ENCODE data around the gene CNKSR3.

Gene CNKSR3

DNA sequence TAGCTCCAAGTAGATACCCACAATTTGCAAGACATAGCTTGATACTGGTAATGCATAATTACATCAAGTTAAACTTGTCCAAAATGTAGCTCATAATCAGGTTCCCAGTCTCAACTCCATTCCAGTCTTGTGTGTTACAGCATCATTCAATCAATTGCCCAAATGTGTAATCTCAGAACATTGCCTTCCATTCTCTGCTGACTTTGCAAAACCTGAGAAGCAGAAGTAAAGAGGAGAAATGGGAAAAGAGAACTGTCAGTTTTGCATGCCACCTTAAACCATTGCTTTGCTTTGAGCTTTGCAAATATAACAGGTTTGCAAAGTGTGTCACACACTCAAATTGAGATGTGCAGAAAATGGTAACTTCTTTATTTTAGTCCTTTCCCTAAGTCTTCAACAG lies 40.3 kb upstream of the CNKSR3 start:
- TF ChIP-seq, protein P1, sequence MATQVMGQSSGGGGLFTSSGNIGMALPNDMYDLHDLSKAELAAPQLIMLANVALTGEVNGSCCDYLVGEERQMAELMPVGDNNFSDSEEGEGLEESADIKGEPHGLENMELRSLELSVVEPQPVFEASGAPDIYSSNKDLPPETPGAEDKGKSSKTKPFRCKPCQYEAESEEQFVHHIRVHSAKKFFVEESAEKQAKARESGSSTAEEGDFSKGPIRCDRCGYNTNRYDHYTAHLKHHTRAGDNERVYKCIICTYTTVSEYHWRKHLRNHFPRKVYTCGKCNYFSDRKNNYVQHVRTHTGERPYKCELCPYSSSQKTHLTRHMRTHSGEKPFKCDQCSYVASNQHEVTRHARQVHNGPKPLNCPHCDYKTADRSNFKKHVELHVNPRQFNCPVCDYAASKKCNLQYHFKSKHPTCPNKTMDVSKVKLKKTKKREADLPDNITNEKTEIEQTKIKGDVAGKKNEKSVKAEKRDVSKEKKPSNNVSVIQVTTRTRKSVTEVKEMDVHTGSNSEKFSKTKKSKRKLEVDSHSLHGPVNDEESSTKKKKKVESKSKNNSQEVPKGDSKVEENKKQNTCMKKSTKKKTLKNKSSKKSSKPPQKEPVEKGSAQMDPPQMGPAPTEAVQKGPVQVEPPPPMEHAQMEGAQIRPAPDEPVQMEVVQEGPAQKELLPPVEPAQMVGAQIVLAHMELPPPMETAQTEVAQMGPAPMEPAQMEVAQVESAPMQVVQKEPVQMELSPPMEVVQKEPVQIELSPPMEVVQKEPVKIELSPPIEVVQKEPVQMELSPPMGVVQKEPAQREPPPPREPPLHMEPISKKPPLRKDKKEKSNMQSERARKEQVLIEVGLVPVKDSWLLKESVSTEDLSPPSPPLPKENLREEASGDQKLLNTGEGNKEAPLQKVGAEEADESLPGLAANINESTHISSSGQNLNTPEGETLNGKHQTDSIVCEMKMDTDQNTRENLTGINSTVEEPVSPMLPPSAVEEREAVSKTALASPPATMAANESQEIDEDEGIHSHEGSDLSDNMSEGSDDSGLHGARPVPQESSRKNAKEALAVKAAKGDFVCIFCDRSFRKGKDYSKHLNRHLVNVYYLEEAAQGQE (IDR thresholded peaks at IDR 0.05; ENCODE audit: insufficient read depth in 1 of 2, low read depth in 2 of 2, low read length in 2 of 2), result no peak
- TF ChIP-seq POLR2AphosphoS5 (IDR thresholded peaks at IDR 0.05; ENCODE audit: low read depth, low read length) (no peak), SIN3A (IDR thresholded peaks at IDR 0.05; ENCODE audit: borderline replicate concordance, insufficient read depth, low read length) (no peak), FOXP2 (optimal IDR thresholded peaks at IDR 0.05; ENCODE audit: borderline replicate concordance, extremely low read depth, extremely low read length, insufficient read depth) (no peak), TAF1 (IDR thresholded peaks at IDR 0.05; ENCODE audit: borderline replicate concordance, insufficient read depth, low read length) (no peak)

GRCh38 chr6:154549179-154549578 lies 38.7 kb upstream of the CNKSR3 start:
- TF ChIP-seq POLR2AphosphoS5 (IDR thresholded peaks at IDR 0.05; ENCODE audit: low read depth, low read length), result no peak
- TF ChIP-seq, protein P1 (IDR thresholded peaks at IDR 0.05; ENCODE audit: insufficient read depth in 1 of 2, low read depth in 2 of 2, low read length in 2 of 2), result no peak
- TF ChIP-seq TAF1 (IDR thresholded peaks at IDR 0.05; ENCODE audit: borderline replicate concordance, insufficient read depth, low read length), result no peak
- no peak for TF ChIP-seq FOXP2 (optimal IDR thresholded peaks at IDR 0.05; ENCODE audit: borderline replicate concordance, extremely low read depth, extremely low read length, insufficient read depth)
- no peak for TF ChIP-seq SIN3A (IDR thresholded peaks at IDR 0.05; ENCODE audit: borderline replicate concordance, insufficient read depth, low read length)

GRCh38 chr6:154548130-154548830 lies 37.8 kb upstream of the CNKSR3 start:
- no peak for TF ChIP-seq FOXP2 (optimal IDR thresholded peaks at IDR 0.05; ENCODE audit: borderline replicate concordance, extremely low read depth, extremely low read length, insufficient read depth)
- no peak for TF ChIP-seq POLR2AphosphoS5 (IDR thresholded peaks at IDR 0.05; ENCODE audit: low read depth, low read length)
- TF ChIP-seq, protein P1 (IDR thresholded peaks at IDR 0.05; ENCODE audit: insufficient read depth in 1 of 2, low read depth in 2 of 2, low read length in 2 of 2), result no peak; a peak in 1 of 4 replicates
- TF ChIP-seq TAF1 (IDR thresholded peaks at IDR 0.05; ENCODE audit: borderline replicate concordance, insufficient read depth, low read length), result no peak
- no peak for TF ChIP-seq SIN3A (IDR thresholded peaks at IDR 0.05; ENCODE audit: borderline replicate concordance, insufficient read depth, low read length)

- no peak for TF ChIP-seq TAF1 (IDR thresholded peaks at IDR 0.05; ENCODE audit: borderline replicate concordance, insufficient read depth, low read length)
- no peak for TF ChIP-seq FOXP2 (optimal IDR thresholded peaks at IDR 0.05; ENCODE audit: borderline replicate concordance, extremely low read depth, extremely low read length, insufficient read depth)
- no peak for TF ChIP-seq POLR2AphosphoS5 (IDR thresholded peaks at IDR 0.05; ENCODE audit: low read depth, low read length)
- TF ChIP-seq, protein P1 (IDR thresholded peaks at IDR 0.05; ENCODE audit: insufficient read depth in 1 of 2, low read depth in 2 of 2, low read length in 2 of 2), result no peak
- TF ChIP-seq SIN3A (IDR thresholded peaks at IDR 0.05; ENCODE audit: borderline replicate concordance, insufficient read depth, low read length), result no peak
Measured at GRCh38 chr6:154543628-154544027, 33.1 kb upstream of the CNKSR3 start.

Measured in PFSK-1 (cell line).